ENCODE data around the gene SWT1.

SWT1 gene

DNA sequence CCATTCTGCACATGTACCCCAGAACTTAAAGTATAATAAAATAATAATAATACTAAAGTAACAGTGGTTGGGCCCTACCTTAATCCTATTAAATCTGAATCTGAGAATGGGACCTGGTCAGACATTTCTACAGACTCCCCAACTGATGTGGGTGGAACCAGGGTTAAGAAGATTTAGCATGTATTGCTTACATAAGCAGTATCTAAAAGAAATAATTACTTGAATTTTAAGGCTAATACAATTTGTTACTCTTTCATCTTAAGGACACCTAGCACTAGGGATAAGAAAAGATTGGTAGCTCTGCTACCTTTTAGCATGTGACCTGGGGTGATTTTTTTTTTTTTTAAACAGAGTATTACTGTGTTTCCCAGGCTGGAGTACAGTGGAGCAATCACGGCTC, 80.7 kb downstream of the SWT1 start:
- H3K4me1 ChIP-seq (ENCODE audit: insufficient read depth, low read length, severe bottlenecking): no peaks in the 10 kb centered on the region

DNA sequence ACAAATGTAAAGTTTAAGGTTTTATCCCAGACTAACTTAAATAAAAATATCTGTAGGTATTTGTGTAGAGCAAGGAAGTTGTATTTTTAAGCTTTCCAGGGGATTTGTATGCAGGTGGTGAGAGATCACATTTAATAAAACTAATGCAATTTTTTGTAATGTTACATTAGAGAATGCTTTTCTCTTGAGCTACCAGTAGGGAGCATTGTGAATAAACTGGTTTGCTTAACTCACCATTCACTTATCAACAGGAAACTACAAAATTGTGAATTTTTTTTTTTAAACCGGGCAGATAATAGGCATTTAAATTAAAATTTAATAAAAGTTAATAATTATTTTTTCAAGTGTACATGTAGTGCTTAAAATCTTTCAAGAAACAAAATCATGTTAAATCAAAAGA, 81.5 kb downstream of the SWT1 start:
- no peaks in the 10 kb centered on the region for H3K4me1 ChIP-seq (ENCODE audit: insufficient read depth, low read length, severe bottlenecking)
- no peak overlapping the region for H3K27ac ChIP-seq (ENCODE audit: low read depth, low read length, poor library complexity, severe bottlenecking)
- no peaks in the 10 kb centered on the region for H3F3A ChIP-seq (ENCODE audit: insufficient read depth, low read length)
- H4K20me1 ChIP-seq (ENCODE audit: insufficient read depth, low read length): no peaks in the 10 kb centered on the region
- TF ChIP-seq, protein P1, sequence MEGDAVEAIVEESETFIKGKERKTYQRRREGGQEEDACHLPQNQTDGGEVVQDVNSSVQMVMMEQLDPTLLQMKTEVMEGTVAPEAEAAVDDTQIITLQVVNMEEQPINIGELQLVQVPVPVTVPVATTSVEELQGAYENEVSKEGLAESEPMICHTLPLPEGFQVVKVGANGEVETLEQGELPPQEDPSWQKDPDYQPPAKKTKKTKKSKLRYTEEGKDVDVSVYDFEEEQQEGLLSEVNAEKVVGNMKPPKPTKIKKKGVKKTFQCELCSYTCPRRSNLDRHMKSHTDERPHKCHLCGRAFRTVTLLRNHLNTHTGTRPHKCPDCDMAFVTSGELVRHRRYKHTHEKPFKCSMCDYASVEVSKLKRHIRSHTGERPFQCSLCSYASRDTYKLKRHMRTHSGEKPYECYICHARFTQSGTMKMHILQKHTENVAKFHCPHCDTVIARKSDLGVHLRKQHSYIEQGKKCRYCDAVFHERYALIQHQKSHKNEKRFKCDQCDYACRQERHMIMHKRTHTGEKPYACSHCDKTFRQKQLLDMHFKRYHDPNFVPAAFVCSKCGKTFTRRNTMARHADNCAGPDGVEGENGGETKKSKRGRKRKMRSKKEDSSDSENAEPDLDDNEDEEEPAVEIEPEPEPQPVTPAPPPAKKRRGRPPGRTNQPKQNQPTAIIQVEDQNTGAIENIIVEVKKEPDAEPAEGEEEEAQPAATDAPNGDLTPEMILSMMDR (IDR thresholded peaks at IDR 0.05; ENCODE audit: low read length): peak; percentile 38
- TF ChIP-seq EZH2 (IDR thresholded peaks at IDR 0.05; ENCODE audit: borderline replicate concordance, low read length): no peak
- H3K9me2 ChIP-seq (ENCODE audit: low read depth, low read length): no peaks in the 10 kb centered on the region
- no peak overlapping the region for H2AFZ ChIP-seq (ENCODE audit: low read length)
- H3K36me3 ChIP-seq (ENCODE audit: insufficient read depth, low read length): no peaks in the 10 kb centered on the region
- no peaks in the 10 kb centered on the region for H3K27me3 ChIP-seq (ENCODE audit: insufficient read depth, low read length)
- no peak overlapping the region for H3K4me2 ChIP-seq (ENCODE audit: low read length)
- no peak overlapping the region for H3K9ac ChIP-seq (ENCODE audit: low read length)
- H3K79me2 ChIP-seq (ENCODE audit: insufficient read depth, low read length): no peaks in the 10 kb centered on the region
- H3K9me3 ChIP-seq (ENCODE audit: low read length): no peaks in the 10 kb centered on the region
- no peak overlapping the region for H3K4me3 ChIP-seq (ENCODE audit: low read depth, low read length, poor library complexity, severe bottlenecking)

More for the DNA sequence above, 80.7 kb downstream of the SWT1 start:
- no peak overlapping the region for H3K4me2 ChIP-seq (ENCODE audit: low read length)
- H3K9me3 ChIP-seq (ENCODE audit: low read length): no peaks in the 10 kb centered on the region
- no peak for TF ChIP-seq EZH2 (IDR thresholded peaks at IDR 0.05; ENCODE audit: borderline replicate concordance, low read length)
- TF ChIP-seq, protein P1 (IDR thresholded peaks at IDR 0.05; ENCODE audit: low read length): no peak
- no peak overlapping the region for H2AFZ ChIP-seq (ENCODE audit: low read length)
- no peak overlapping the region for H3K27ac ChIP-seq (ENCODE audit: low read depth, low read length, poor library complexity, severe bottlenecking)
- no peaks in the 10 kb centered on the region for H3F3A ChIP-seq (ENCODE audit: insufficient read depth, low read length)
- H4K20me1 ChIP-seq (ENCODE audit: insufficient read depth, low read length): no peaks in the 10 kb centered on the region
- no peak overlapping the region for H3K9ac ChIP-seq (ENCODE audit: low read length)
- no peaks in the 10 kb centered on the region for H3K27me3 ChIP-seq (ENCODE audit: insufficient read depth, low read length)
- no peaks in the 10 kb centered on the region for H3K36me3 ChIP-seq (ENCODE audit: insufficient read depth, low read length)
- no peaks in the 10 kb centered on the region for H3K79me2 ChIP-seq (ENCODE audit: insufficient read depth, low read length)
- H3K4me3 ChIP-seq (ENCODE audit: low read depth, low read length, poor library complexity, severe bottlenecking): no peak overlapping the region
- H3K9me2 ChIP-seq (ENCODE audit: low read depth, low read length): no peaks in the 10 kb centered on the region

DNA sequence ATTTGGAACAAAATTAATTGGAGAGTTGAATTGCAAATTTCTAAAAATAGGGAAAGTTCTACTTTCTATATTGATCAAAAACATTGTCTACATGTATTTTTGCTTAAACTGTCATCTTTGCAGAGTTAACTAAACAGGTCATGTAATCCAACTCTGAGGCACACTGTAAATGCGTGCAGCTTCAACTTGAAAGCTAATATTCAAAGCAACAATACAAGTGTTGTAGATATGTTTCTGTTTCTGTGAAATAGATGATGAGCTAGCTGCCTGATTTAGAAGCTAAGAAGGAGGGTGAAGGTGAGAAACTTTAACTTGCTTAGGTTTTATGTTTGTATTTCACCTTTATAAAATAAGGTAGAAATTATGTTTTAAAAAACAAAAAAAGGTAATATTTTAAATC, 82.9 kb downstream of the SWT1 start:
- H3K36me3 ChIP-seq (ENCODE audit: insufficient read depth, low read length): no peaks in the 10 kb centered on the region
- no peaks in the 10 kb centered on the region for H3K27me3 ChIP-seq (ENCODE audit: insufficient read depth, low read length)
- H3K4me1 ChIP-seq (ENCODE audit: insufficient read depth, low read length, severe bottlenecking): no peaks in the 10 kb centered on the region
- no peaks in the 10 kb centered on the region for H3K9me2 ChIP-seq (ENCODE audit: low read depth, low read length)
- no peak overlapping the region for H3K9ac ChIP-seq (ENCODE audit: low read length)
- no peak overlapping the region for H3K4me3 ChIP-seq (ENCODE audit: low read depth, low read length, poor library complexity, severe bottlenecking)
- H2AFZ ChIP-seq (ENCODE audit: low read length): no peak overlapping the region
- no peak overlapping the region for H3K4me2 ChIP-seq (ENCODE audit: low read length)
- H3K9me3 ChIP-seq (ENCODE audit: low read length): no peaks in the 10 kb centered on the region
- no peaks in the 10 kb centered on the region for H4K20me1 ChIP-seq (ENCODE audit: insufficient read depth, low read length)
- no peaks in the 10 kb centered on the region for H3K79me2 ChIP-seq (ENCODE audit: insufficient read depth, low read length)
- no peaks in the 10 kb centered on the region for H3F3A ChIP-seq (ENCODE audit: insufficient read depth, low read length)
- no peak overlapping the region for H3K27ac ChIP-seq (ENCODE audit: low read depth, low read length, poor library complexity, severe bottlenecking)
- TF ChIP-seq, protein P1 (IDR thresholded peaks at IDR 0.05; ENCODE audit: low read length): no peak
- no peak for TF ChIP-seq EZH2 (IDR thresholded peaks at IDR 0.05; ENCODE audit: borderline replicate concordance, low read length)
